Measurements from ENCODE around the gene RGMB.

The RGMB gene

DNA sequence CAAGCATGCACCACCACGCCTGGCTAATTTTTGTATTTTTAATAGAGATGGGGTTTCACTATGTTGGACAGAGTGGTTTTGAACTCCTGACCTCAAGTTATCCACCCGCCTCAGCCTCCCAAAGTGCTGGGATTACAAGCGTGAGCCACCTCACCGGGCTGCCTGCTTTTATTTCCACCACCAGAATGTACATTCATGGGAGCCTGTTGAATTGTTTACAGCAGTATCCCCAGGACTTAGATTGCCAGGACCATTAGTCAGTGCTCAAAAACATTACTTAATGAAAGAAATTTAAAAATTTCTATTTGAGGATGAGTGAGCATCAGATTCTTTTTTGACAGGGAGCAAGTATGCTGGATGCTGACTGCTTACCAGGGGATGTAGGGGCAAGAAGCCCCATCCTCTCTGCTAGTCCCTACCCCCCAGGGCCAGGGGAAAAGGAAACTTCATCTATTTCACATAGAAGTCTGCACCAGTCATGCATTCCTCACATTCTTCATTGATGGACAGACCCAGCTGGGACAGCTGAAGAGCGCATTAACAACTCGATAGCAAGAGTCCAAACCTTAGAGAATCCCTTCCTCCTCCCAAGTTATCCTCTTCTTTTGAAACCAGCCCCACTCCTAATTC, 10.3 kb upstream of the RGMB start:
- DNase-seq, result peak; percentile 76
- in situ Hi-C loops (cut with HindIII; ENCODE audit: low pct_ligation_motif_present, low pct_unique_long_range_greater_than_20kb, low sequenced_read_pairs), result no loop called here

GRCh38 chr5:98765815-98766214, 7.6 kb upstream of the RGMB start:
- in situ Hi-C loops (cut with HindIII; ENCODE audit: low pct_ligation_motif_present, low pct_unique_long_range_greater_than_20kb, low sequenced_read_pairs), result no loop called here
- DNase-seq, result no peak

GRCh38 chr5:98767581-98767980, 5.9 kb upstream of the RGMB start:
- no peak for DNase-seq
- in situ Hi-C loops (cut with HindIII; ENCODE audit: low pct_ligation_motif_present, low pct_unique_long_range_greater_than_20kb, low sequenced_read_pairs), result no loop called here

- peak; percentile 66 for DNase-seq
- in situ Hi-C loops (cut with HindIII; ENCODE audit: low pct_ligation_motif_present, low pct_unique_long_range_greater_than_20kb, low sequenced_read_pairs), result no loop called here
Measured at GRCh38 chr5:98768160-98768959, 5.1 kb upstream of the RGMB start.

- in situ Hi-C loops (cut with HindIII; ENCODE audit: low pct_ligation_motif_present, low pct_unique_long_range_greater_than_20kb, low sequenced_read_pairs), result no loop called here
- DNase-seq, result no peak
Measured at GRCh38 chr5:98768960-98769209, 4.6 kb upstream of the RGMB start.

- DNase-seq, result peak; percentile 39
- in situ Hi-C loops (cut with HindIII; ENCODE audit: low pct_ligation_motif_present, low pct_unique_long_range_greater_than_20kb, low sequenced_read_pairs), result no loop called here
Measured at GRCh38 chr5:98769210-98769958, 4.1 kb upstream of the RGMB start.

- no peak for DNase-seq
- in situ Hi-C loops (cut with HindIII; ENCODE audit: low pct_ligation_motif_present, low pct_unique_long_range_greater_than_20kb, low sequenced_read_pairs), result no loop called here
Measured at GRCh38 chr5:98769959-98770208, 3.6 kb upstream of the RGMB start.

GRCh38 chr5:98770209-98770910, 3.1 kb upstream of the RGMB start:
- peak; percentile 43 for DNase-seq
- in situ Hi-C loops (cut with HindIII; ENCODE audit: low pct_ligation_motif_present, low pct_unique_long_range_greater_than_20kb, low sequenced_read_pairs), result no loop called here

- DNase-seq, result peak; percentile 34
- in situ Hi-C loops (cut with HindIII; ENCODE audit: low pct_ligation_motif_present, low pct_unique_long_range_greater_than_20kb, low sequenced_read_pairs), result no loop called here
Measured at GRCh38 chr5:98770911-98771322, 2.5 kb upstream of the RGMB start.

DNA sequence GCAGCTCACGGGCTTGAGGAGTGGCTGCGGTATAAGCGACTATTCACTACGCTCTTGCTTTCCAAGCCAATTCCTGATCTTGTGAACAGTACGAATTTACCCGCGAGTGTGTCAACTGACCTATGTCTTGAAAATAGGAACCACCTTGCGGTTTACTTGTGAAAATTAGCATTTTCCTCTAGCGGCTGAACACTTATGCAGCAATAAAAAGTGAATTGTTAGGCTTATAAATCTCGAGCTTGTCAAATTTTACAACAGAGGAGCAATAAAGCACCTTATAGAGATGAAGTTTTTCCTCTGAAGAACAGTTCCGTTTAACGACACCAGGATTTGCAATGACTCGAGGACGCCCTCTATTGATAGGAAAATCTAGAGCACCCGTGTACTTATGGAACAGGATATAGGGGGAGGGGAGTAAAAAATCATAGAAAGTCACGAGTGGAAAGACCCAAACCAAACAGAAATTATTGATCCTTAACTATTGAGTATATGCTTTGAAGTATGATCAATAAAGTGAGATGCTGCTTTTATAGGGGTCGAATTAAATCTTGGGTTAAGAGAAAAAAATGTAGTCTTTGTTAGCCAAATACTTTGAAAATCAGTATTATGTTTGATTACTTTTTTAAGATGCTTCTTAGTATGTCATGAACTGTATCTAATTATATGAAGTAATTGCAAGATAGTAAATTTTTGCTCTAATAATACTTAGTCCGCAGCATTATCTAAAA, 1.9 kb upstream of the RGMB start:
- peak; percentile 87 for DNase-seq
- in situ Hi-C loops (cut with HindIII; ENCODE audit: low pct_ligation_motif_present, low pct_unique_long_range_greater_than_20kb, low sequenced_read_pairs), result no loop called here

GRCh38 chr5:98772415-98773213, 849 bp upstream of the RGMB start:
- in situ Hi-C loops (cut with HindIII; ENCODE audit: low pct_ligation_motif_present, low pct_unique_long_range_greater_than_20kb, low sequenced_read_pairs), result no loop called here
- peak; percentile 88 for DNase-seq

GRCh38 chr5:98773214-98773463, 324 bp upstream of the RGMB start:
- DNase-seq, result no peak
- in situ Hi-C loops (cut with HindIII; ENCODE audit: low pct_ligation_motif_present, low pct_unique_long_range_greater_than_20kb, low sequenced_read_pairs), result no loop called here

- DNase-seq, result peak; percentile 57
- in situ Hi-C loops (cut with HindIII; ENCODE audit: low pct_ligation_motif_present, low pct_unique_long_range_greater_than_20kb, low sequenced_read_pairs), result no loop called here
Measured at GRCh38 chr5:98774192-98775033, 950 bp downstream of the RGMB start.

DNA sequence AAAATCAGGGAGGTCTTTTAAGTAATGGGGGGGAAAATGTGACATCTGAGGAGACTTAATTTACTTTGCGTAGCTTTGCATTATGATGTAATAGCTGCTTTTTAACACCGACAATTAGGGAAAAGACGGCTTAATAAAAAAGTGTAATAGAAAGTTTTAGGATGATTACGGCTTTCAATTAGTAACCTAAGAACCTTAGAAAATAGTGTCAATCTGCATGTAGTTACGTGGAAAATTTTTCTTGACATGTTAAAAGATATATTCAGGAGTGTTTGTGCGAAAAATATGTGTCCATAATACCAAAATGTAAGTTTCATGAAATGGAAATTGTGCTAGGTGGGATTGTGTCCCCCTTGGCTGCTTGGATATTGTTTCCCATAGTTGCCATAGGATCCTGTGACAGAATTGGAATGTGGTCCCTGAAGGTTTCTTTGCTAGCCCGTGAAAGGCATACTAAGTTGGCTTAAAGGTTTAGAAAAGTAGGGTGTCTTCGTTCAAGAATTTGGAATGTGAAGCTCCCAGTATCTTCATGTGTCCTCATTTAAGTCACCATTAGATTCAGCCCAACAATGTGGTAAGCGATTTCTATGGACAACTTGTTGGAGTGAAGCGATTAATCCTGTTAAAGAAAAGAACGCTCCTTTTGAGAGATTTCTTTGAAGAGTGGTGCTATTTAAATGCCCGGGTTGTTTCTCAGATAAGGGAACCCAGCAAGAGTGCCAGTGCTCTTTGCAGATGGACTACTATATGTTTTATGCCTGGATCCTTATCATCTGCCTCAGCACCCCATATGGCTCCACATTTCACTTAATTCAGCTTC, 2.0 kb downstream of the RGMB start:
- no peak for DNase-seq
- in situ Hi-C loops (cut with HindIII; ENCODE audit: low pct_ligation_motif_present, low pct_unique_long_range_greater_than_20kb, low sequenced_read_pairs), result no loop called here

DNA sequence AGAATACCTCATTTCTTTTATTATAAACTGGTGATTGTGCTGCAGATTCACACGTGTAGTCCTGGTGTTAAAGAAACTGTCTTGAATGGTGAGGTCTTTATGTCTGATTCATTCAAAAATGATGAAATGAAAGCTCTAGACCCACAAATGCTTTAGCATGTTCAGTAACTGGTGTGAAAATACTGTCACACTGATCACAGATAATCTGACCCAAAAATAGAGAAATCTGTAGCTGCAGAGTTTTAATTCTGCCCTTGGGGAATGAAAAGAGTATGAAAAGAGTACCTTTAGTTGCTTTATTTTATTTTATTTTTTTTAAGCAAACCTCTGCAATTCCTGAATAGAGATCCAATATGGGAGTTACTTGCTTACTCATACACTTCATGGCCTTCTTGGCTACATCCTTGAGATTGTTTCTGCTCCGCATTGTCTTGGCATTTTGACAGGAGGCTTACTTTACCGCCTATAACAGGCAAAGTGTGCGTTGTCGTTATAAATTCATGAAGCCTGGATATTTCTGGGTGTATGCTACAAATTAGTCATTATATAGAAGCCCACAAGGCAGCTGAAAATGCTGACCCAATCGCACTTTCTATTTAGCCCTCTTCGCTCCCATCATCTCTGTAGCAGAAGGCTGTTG, 2.7 kb downstream of the RGMB start:
- in situ Hi-C loops (cut with HindIII; ENCODE audit: low pct_ligation_motif_present, low pct_unique_long_range_greater_than_20kb, low sequenced_read_pairs), result no loop called here
- no peak for DNase-seq

- in situ Hi-C loops (cut with HindIII; ENCODE audit: low pct_ligation_motif_present, low pct_unique_long_range_greater_than_20kb, low sequenced_read_pairs), result no loop called here
- no peak for DNase-seq
Measured at GRCh38 chr5:98777295-98777694, 3.8 kb downstream of the RGMB start.
